CMK (cell line): ENCODE measurements around the gene SMPD3.

Experiments used
- DNase-seq: peaks from one replicate; pipeline ENCODE4 v3.0.0-alpha.2; 2010; ENCODE audit warnings: low read depth

SMPD3 gene

DNA sequence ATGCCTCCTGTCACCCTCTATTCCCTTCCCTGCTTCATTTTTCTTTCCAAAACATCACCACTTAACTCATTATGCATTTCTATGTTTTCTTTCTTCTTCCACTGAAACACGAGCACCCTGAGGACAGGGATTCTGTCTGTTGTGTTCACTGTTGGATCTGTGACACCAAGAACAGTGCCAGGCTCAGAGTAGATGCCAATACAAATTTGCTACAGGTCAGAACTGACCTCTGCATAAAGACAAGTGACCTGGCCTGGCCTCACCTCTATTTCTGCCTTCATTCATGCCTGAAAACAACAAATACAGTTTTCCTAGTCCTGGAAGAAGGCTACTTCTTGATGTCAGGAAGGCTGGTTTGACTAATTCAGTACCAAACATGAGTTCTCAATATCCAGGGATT, 45.1 kb downstream of the SMPD3 start:
- DNase-seq: no peak

DNA sequence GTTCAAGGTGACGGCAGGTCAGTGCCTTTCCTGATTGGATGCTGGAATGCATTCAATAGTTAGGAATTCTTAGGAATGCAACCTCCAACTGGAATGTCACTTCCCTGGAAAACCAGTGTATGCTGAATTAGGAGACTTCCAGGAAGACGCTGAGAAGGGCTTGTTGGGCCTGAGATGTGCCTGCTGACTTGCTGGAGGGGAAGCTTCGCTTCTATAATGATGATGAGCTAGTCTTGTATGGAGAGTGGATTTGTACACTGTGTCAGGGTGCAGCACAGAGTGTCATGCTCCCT, 45.6 kb downstream of the SMPD3 start:
- no peak for DNase-seq

DNA sequence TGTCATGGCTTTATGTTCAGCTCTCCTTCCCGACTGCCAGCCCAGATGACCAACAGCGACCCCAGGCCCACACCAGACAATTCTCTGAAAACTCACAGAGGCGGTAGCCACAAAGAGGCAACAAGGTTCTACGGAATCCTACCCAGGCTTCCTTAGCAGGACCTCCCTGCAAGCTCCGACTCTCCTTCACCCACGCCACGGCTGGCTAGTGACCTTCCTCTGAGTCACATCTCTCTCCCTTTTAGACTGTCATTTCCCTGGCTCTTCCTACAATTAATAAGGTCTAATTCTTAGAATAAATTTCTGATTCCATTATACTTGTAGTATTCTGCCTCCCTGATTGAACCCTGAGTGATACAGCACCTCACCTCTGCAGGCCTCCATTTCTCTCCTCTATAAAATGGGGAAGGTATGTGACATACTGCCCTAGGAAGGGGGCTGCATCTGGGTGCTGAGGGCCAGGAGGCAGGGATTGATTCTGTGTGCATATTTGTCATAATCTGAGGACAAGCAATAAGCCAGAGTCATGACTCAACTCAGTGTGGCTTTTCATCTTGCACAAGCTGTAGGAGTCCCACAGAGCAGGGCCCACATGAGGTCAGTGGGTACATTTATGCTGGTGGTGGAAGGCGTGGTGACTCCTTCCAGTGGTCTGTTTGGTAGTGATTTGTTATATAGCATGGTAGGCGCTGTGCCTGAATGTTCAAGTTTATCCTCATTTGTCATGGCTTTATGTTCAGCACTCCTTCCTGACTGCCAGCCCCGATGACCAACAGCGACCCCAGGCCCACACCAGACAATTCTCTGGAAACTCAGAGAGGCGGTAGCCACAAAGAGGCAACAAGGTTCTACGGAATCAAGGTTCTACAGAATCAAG, 46.2 kb downstream of the SMPD3 start:
- no peak for DNase-seq

DNA sequence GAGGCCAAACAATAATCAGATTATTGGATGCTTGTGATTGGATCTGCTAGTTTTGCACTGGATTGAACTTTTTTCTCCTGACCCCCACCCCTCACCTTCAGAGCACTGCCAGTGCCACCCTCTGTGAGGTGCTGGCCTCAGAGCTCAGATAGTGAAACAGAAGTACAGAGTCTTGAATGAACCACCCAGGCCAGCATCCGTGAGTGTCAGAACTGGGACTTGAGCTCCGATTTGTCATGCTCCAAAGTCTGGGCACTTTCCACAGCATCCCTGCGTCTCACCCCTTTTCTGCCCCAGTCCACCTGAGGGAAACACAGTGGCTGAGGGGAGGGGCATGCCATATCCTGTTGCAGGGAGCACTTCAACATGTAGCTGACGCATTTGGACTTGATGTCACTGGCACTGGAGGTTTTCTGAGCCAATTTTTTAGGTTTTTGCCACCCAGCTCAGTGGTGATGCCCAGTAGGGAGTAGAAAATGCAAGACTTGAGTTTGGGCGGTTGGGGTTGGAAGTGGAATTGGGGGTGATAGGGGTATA, 47.3 kb downstream of the SMPD3 start:
- no peak for DNase-seq

DNA sequence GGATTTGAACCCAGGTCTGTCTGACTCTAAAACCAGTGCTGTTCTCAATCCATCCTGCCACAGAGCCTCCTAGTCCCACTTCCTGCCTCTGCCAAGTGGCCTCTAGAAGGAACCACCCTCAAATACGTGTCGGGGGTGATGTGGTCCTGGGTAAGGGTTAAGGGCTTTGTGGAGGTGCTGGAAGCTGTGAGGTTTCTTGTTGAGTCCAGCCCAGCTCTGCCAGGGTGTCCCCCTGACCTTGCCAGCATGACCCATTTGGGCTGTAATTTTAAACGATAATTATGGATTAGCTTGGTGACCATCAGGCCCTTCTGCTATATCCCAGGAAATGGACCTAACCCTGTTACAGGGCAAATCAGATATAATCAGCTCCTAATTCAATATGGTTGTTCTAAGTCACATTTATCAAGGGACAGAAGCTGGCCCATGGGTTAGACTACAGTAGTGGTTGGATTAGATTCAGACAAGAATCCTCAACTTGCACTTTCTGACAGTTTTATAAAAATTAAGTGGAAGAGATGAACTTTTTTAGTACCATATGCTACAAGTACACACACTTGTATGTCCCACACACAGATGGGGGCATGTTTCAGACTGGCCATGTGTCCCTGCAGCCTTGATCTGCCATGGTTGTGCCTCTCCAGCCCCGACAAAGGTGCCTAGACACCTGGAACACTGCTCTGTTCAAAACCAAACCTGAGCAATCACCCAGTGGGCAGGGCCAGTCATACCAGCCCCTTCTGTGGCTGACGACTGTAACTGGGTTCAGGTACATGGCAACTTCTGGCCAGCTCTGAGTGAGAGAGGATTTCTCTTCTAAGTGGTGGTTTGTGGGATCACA, 48.0 kb downstream of the SMPD3 start:
- DNase-seq: no peak

DNA sequence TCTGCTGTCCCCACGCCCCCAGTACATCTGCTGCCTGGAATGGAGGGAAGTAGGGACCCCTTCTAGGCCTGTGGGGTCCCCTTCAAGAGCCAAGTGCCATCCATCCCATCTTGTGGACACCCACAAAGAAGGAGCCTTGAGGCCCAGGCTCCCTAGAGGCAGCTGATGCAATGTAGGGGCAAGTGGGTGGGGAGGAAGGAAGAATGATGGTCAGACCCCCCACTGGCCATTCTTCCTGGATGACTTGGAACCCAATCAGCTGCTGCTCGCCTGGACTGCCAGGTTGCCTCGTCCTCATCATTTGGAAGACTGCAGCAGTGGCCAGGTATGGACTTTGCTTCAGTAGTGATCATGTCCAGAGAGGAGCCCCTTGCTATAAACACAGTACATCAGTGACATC, 48.9 kb downstream of the SMPD3 start:
- no peak for DNase-seq

DNA sequence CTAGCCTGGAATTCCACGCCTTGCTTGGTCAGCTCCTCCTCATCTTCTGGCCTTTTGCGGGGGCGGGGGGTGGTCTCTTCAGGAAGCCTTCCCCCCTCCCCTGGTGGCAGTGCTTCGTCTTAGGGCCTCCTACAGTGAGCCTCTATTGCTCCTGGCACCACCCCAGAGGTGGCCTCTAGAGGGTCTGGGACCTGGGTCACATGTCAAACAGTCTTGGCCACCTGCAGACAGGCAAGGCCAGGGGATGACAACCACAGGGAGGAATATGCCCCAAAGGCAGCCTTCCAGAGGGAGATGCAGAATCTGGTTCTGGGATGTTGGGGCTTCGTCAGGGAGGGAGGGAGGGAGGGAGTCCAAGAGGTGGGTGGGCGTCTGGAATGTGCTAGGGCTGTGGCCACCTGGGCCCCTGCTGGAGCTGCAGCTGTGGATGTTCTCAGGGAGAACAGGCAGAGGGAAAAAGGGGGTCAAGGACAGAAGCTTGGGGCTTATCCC, 50.6 kb downstream of the SMPD3 start:
- no peak for DNase-seq

DNA sequence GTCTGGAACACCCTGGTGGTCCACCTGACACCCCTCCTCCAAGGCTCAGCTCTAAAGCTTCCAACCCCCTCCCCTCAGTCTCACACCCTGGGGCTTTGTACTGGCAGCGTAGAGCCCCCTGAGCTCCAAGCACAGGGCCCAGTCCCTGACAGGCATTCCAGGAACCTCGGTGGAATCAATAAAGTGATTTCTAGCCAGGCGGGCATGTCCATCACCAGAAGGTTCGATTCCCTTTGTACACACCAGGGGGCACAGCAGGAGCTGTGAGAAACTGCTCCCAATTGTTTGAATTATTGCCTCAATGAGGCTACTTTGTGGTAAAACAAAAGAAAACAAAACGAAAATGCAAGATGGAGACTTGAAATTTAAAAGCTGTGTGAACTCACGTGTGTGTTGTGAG, 51.8 kb downstream of the SMPD3 start:
- no peak for DNase-seq

DNA sequence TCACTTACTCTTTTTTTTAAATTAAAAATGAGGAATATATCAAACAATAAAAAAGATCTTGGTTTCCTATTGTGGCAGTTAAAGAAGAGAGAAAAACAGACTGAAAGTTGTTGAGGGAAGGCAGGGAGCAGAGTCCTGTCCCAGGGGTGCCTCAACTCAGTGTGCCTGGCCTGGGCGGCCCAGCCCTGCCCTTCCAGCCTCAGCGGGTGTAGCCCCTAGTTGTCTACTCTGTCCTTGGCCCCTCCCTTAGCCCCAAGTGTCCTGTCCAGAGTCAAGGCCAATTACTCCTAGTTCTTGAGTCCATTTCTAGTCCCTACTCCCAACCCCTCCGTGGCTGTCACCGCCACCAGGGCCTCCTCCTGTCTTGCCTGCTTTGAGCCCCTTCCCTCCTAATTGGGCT, 52.5 kb downstream of the SMPD3 start:
- DNase-seq: no peak

DNA sequence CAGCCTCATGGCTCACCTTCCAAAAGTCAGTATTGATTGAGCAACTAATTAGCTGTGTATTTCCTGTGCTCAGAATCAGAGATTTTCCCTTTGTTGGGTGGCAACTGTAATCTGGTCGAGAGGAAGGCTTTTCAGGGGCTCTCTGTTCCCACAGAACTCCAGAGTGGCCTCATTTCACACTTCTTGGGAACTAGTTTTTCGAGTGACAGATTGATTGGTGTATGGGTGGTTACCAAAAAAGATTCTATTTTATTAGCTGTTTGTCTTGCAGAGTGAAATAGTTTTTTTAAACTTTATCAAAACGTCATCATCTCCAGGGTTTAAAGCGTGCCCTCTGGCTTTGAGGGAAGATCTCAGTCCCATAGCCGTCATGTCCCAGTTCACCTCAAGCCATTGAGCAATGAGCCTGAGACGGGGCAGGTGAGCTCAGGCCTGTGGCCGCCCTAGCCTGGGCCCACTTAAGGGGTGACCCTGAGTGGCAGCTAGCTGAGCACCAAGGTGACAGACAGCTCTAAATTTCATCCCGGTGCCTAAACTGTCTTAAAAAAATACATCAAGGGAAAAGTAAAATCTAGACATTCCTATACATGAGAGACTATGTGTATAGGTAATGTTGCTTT, 53.0 kb downstream of the SMPD3 start:
- no peak for DNase-seq

DNA sequence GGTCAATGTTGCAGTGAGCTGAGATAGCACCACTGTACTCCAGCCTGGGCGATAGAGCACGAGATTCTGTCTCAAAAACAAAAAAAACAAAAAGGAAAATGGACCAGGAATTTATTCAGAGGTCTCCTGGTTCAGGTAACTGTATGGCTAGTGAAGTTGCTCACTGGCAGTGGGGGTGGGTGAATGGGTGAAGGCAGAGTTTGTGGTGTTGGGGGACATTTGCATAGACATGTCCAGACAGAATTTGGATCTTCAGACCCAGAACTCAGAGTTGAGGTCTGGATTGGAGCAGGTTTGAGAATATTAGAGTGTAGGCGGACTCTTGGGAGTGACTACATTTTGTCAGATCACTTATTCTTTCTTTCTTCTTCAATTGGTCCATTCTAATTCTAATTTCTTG, 55.0 kb downstream of the SMPD3 start:
- no peak for DNase-seq

DNA sequence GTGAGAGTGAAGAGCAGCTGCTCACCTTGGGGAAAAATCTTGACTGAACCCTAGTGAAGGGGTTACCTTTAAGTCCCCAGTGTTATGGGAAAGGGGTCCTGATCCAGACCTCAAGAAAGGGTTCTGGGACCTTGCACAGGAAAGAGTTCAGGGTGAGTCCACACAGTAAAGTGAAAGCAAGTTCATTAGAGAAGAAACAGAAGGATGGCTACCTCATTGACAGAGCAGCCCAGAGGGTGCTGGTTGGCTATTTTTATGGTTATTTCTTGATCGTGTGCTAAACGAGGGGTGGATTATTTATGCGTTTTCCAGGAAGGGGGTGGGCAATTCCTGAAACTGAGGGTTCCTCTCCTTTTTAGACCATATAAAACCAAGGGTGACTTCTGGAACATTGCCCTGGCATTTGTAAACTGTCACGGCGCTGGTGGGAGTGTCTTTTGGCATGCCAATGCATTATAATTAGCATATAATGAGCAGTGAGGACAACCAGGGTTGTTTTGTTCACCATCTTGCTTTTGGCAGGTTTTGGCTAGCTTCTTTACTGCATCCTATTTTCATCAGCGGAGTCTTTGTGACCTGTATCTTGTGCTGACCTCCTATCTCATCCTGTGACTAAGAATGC, 58.4 kb downstream of the SMPD3 start:
- no peak for DNase-seq

DNA sequence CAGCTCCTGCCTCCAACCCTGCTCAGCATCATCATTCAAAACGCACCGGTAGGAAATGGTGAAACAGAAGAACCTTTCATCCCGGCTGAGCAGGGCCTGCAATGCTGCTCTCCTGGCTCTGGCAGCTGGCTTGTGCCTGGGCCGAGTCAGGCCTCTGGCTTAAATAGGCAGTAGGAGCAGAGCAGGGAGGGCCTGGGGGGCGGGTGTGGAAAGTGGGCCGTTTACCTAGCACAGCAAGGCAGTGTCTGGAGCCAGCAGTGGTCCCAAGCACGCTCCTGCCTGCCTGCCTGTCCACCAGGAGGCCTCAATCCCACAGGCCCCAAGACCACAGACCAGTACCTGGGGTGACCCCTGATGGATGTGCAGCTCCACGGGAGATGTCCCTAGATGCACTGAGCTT, 59.3 kb downstream of the SMPD3 start:
- DNase-seq: no peak

DNA sequence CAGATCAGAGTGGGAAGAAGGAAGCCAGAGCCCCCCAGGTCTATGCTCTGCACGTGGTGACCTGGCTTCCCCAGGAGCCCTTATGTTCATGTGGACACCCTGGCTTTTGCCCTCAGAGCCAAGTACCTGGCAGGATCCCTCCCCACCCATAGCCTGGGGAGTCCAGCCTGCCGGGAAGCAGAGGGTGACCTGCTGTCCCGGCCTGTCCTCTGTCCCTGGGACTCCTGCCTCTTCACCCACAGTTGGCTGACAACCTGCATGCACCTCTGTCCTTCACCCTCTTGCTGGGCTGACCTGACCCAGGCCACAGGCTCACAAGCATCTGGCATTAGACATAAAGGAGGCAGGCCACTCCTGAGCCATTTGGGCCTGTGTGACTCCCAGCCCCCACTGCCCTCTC, 60.2 kb downstream of the SMPD3 start:
- DNase-seq: no peak

DNA sequence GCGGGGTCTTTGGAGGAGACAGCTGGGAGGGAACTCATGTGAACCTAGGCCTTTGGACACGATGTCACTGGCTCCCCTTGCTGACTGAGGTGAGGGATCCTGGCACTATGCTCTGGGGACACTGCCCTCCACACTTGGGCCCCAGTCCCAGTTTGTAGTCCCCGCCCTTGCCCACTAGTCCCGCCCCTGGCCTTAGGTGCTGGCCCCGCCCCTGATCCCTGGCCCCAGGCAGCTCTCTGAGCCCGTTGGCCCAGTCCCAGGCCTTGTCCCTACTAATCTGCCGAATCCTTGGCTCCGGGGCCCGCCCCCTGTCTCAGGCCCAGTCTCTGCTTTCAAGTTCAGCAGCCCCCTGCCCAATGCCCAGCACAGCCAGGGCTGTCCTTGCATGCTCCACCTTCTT, 61.0 kb downstream of the SMPD3 start:
- DNase-seq: no peak

DNA sequence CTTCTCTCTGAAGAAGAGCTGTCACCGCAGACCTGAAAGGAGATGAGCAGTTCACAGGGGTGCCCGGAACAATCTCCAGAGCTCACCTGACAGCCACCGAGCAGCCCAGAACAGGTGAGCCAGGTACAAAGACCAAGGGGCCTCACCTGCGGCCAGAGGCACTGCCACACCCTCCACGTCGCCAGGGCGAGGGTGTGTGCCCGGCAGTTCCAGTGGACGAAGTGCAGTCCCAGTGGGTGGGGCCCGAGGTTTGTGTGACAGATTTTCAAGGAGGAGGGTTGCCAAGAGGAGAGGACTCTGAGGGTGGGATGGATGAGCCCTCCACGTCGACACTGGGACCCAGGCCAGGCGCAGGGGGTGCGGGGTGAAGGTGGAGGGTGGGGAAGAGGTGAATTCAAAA, 61.7 kb downstream of the SMPD3 start:
- no peak for DNase-seq

DNA sequence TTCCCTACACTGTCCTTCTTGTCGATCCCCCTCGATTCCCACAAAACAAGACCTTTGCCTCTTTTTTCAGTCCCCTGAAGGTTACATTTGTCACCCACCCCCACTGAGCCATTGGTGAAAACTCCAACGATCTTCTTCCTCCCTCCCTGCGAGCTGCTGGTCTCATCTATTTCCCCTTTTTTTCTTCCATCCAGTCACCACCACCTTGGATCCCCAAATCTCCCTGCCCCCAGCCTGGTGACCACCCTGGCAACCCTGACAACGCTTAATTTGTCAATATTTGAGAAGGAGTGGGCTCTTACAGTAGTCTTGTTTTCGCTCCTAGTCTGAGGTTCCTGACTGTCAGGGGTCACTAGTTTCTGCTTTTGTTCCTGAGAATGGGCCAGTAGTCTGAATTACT, 62.9 kb downstream of the SMPD3 start:
- no peak for DNase-seq

DNA sequence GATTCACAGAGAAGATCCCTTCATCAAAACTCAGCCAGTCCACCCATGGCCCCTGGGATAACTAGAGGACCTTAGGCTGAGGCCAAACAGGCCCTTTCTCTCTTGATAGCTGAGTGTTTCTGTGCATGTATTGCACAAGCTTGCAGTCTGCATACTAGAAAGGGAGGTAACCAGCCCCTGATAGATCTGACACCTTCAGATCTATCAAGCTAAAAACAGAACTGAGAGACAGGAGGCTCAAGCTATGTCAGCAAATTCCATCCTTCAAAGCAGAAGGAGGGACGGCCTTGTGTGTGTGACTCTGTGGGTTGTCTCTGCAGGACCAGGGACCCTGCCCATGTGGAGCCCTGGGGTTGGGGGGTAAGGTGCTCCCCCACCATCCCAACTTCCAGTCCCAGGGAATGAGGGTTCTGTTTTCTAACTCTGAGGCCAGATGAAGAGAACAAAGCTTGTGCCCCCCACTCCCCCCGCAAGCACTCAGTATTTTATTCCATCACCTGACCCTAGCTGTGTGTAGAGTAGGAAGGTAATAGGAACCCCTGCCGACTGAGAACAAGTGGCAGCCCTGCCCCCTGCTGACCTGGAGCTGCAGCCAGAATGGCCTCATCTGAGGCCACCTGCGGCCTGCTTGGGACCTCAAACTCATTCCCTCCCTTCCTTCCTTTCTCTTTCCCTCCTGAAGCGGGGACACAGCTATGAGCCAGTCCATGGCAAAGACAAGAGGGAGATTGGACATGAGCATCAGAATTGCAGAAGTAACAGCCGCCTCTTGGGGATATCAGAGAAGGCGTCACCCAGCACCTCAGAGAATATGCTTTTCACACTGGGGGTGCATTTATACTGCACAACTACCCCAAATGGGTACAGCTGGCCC, 63.8 kb downstream of the SMPD3 start:
- no peak for DNase-seq

DNA sequence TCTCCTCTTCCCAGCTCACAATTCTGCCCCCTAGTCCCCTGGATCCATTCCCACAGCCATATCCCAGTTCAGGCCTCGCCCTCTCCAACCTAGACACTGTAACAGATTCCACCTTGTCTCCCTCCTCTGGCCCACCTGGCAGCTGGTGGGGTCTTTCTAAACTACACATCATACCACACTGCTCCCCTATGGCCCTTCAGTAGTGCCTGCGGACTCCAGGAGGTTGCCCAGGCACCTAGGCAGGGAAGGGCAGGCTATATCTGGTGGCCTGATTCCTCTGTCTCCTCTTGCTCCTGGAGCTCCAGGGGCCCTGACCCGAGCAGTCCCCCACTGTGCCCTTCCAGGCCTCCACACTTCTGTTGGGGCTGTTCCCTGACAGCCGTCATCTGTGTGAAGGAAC, 64.5 kb downstream of the SMPD3 start:
- no peak for DNase-seq

DNA sequence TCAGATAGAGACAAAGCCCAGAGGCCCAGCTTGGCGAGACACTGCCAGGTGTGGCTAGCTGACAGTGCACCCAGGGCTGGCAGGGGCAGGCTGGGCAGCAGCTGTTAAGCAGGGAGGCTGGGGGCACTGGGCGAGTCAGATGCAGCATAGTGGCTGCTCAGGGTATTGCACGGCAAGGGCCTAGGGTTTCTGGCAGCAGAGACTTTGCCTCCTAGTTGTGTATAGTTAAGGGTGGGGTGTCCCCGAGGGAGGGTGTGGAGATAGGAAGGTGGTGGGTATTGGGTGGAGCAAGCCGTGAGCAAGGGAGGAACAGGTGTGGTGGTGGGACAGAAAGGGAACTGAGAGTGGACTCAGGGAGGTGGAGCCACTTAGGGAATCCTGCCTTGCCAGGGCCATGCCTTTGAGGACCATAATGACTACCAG, 66.0 kb downstream of the SMPD3 start:
- DNase-seq: no peak

DNA sequence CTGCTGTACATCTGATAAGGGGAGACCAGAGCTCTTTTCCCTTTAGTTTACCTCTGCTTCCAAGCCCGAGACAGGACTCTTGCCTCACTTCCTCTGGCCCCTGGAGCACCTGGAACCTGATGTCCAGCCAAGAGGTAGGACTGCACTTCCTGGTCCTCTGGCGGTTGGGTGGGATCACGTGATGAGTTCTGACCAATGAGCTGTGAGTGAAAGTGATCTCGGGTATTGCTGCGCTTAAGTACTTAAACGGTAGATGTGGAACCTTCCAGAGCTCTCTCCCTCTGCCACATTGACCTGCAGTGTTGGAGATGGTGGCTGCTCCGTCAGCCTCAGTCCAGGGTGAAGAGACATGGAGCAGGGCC, 67.0 kb downstream of the SMPD3 start:
- DNase-seq: no peak
